Measurements from ENCODE around the gene PCDHB16.
"Not testable (repeated sequence)": the region's sequence is repeated elsewhere in the genome, so short reads cannot be mapped to it uniquely, and the experiment has no call there.

PCDHB16 gene

GRCh38 chr5:141213656-141214339 is 31.6 kb downstream of the PCDHB16 start, which contains the start of gene PCDHB13:
TSS of gene PCDHB13 (plus strand) at chr5:141213919. CDS start at chr5:141214124, 205 bp downstream.
- POLR2A ChIA-PET; H3K9me3 ChIP-seq (ENCODE audit: control insufficient read depth, insufficient read depth, low read depth, low read length); H3K36me3 ChIP-seq (ENCODE audit: control insufficient read depth in 2 of 2, insufficient read depth in 1 of 2, low read length in 2 of 2); H3K4me1 ChIP-seq (ENCODE audit: control insufficient read depth, insufficient read depth, low read length); H3K27ac ChIP-seq (ENCODE audit: extremely low read depth, low read depth, low read length); H3K4me3 ChIP-seq (ENCODE audit: low read depth, low read length): not testable (repeated sequence)
- CTCF ChIA-PET = interaction anchor here (0.7 to 1.7 kb wide), 8 partner anchors 18 to 357 kb away, joined by 3 to 6 read pairs (median 3); partner anchors contain the start of gene PCDHB16
- peak; percentile 64 for TF ChIP-seq ZNF654 (tag by site-specific recombination; IDR thresholded peaks at IDR 0.05; ENCODE audit: low read depth)
- TF ChIP-seq ZNF660 (tag by site-specific recombination; IDR thresholded peaks at IDR 0.05) = 0 out of 2 replicates have a peak, but pooled peaks have one; percentile 22

GRCh38 chr5:141214583-141214982 is 32.4 kb downstream of the PCDHB16 start:
- CTCF ChIA-PET = interaction anchor here (0.8 to 1.1 kb wide), 2 partner anchors 9 to 32 kb away, joined by 3 read pairs; partner anchors contain the start of genes PCDHB14 and PCDHB16
- H3K27ac ChIP-seq (ENCODE audit: extremely low read depth, low read depth, low read length); H3K4me3 ChIP-seq (ENCODE audit: low read depth, low read length); H3K9me3 ChIP-seq (ENCODE audit: control insufficient read depth, insufficient read depth, low read depth, low read length); POLR2A ChIA-PET; H3K36me3 ChIP-seq (ENCODE audit: control insufficient read depth in 2 of 2, insufficient read depth in 1 of 2, low read length in 2 of 2); H3K4me1 ChIP-seq (ENCODE audit: control insufficient read depth, insufficient read depth, low read length): not testable (repeated sequence)

GRCh38 chr5:141215504-141215903 is 33.3 kb downstream of the PCDHB16 start:
- H3K36me3 ChIP-seq (ENCODE audit: control insufficient read depth in 2 of 2, insufficient read depth in 1 of 2, low read length in 2 of 2); H3K4me1 ChIP-seq (ENCODE audit: control insufficient read depth, insufficient read depth, low read length); POLR2A ChIA-PET; H3K4me3 ChIP-seq (ENCODE audit: low read depth, low read length); H3K9me3 ChIP-seq (ENCODE audit: control insufficient read depth, insufficient read depth, low read depth, low read length); H3K27ac ChIP-seq (ENCODE audit: extremely low read depth, low read depth, low read length): not testable (repeated sequence)
- CTCF ChIA-PET = interaction anchor here (0.5 to 0.8 kb wide), 2 partner anchors 8 to 79 kb away, joined by 3 to 4 read pairs; partner anchors contain the start of gene PCDHB14

GRCh38 chr5:141216035-141216434 is 33.8 kb downstream of the PCDHB16 start:
- CTCF ChIA-PET; H3K9me3 ChIP-seq (ENCODE audit: control insufficient read depth, insufficient read depth, low read depth, low read length); H3K4me3 ChIP-seq (ENCODE audit: low read depth, low read length); H3K27ac ChIP-seq (ENCODE audit: extremely low read depth, low read depth, low read length); H3K4me1 ChIP-seq (ENCODE audit: control insufficient read depth, insufficient read depth, low read length); H3K36me3 ChIP-seq (ENCODE audit: control insufficient read depth in 2 of 2, insufficient read depth in 1 of 2, low read length in 2 of 2); POLR2A ChIA-PET: not testable (repeated sequence)

GRCh38 chr5:141223112-141223783 is 41.1 kb downstream of the PCDHB16 start, which contains the start of gene PCDHB14:
TSS of gene PCDHB14 (plus strand) at chr5:141223343. CDS start at chr5:141223506, 163 bp downstream.
- Histone ChIP-seq H3K36me3 (ENCODE audit: control insufficient read depth in 2 of 2, insufficient read depth in 1 of 2, low read length in 2 of 2) (no peaks in the 10 kb centered on the region), H3K4me1 (ENCODE audit: control insufficient read depth, insufficient read depth, low read length) (no peaks in the 10 kb centered on the region; the same call in 1 of the 2 replicates), H3K4me3 (ENCODE audit: low read depth, low read length) (peak within 1 kb of the TSS; percentile 4), H3K9me3 (ENCODE audit: control insufficient read depth, insufficient read depth, low read depth, low read length) (no peaks in the 10 kb centered on the region), H3K27ac (ENCODE audit: extremely low read depth, low read depth, low read length) (no peak within 1 kb of the TSS)
- ChIA-PET CTCF (interaction anchor here (0.5 to 3.0 kb wide), 24 partner anchors 8 to 344 kb away, joined by 3 to 20 read pairs (median 4); partner anchors contain the start of genes PCDHB10, PCDHB11, PCDHB16 and PCDHGA11), POLR2A (no interaction called here)
- TF ChIP-seq GLIS1 (tag by site-specific recombination; IDR thresholded peaks at IDR 0.05) = peak; percentile 43
- TF ChIP-seq ZNF555 (tag by site-specific recombination; conservative IDR thresholded peaks at IDR 0.05) = no peak
- no peak for TF ChIP-seq ZNF48 (tag by site-specific recombination; IDR thresholded peaks at IDR 0.05)
- TF ChIP-seq ZNF654 (tag by site-specific recombination; IDR thresholded peaks at IDR 0.05; ENCODE audit: low read depth) = peak; percentile 80
- no peak for TF ChIP-seq ZNF292 (tag by site-specific recombination; IDR thresholded peaks at IDR 0.05; ENCODE audit: borderline replicate concordance, low read depth)
- TF ChIP-seq SCRT1 (tag by site-specific recombination; IDR thresholded peaks at IDR 0.05; ENCODE audit: borderline replicate concordance) = no peak
- no peak for TF ChIP-seq ZNF155 (tag by site-specific recombination; IDR thresholded peaks at IDR 0.05)
- no peak for TF ChIP-seq ZNF549 (tag by site-specific recombination; IDR thresholded peaks at IDR 0.05)
- TF ChIP-seq ZBTB17 (tag by site-specific recombination; IDR thresholded peaks at IDR 0.05) = peak; percentile 79
- TF ChIP-seq ZNF16 (tag by site-specific recombination; IDR thresholded peaks at IDR 0.05; ENCODE audit: low read depth) = no peak
- no peak for TF ChIP-seq ZNF747 (tag by site-specific recombination; IDR thresholded peaks at IDR 0.05)
- TF ChIP-seq SALL2 (tag by site-specific recombination; IDR thresholded peaks at IDR 0.05; ENCODE audit: borderline replicate concordance) = no peak
- no peak for TF ChIP-seq ZNF132 (tag by site-specific recombination; IDR thresholded peaks at IDR 0.05; ENCODE audit: borderline replicate concordance)
- no peak for TF ChIP-seq ZNF785 (tag by site-specific recombination; IDR thresholded peaks at IDR 0.05)
- no peak for TF ChIP-seq ZNF324 (tag by site-specific recombination; IDR thresholded peaks at IDR 0.05)
- TF ChIP-seq ZNF114 (tag by site-specific recombination; IDR thresholded peaks at IDR 0.05) = no peak
- peak; percentile 52 for TF ChIP-seq ZNF335 (tag by site-specific recombination; conservative IDR thresholded peaks at IDR 0.05)
- TF ChIP-seq ZNF223 (tag by site-specific recombination; IDR thresholded peaks at IDR 0.05) = no peak
- TF ChIP-seq ZNF660 (tag by site-specific recombination; IDR thresholded peaks at IDR 0.05) = 0 out of 2 replicates have a peak, but pooled peaks have one; percentile 34
- TF ChIP-seq ZNF792 (tag by site-specific recombination; IDR thresholded peaks at IDR 0.05) = no peak
- no peak for TF ChIP-seq ZNF354C (tag by site-specific recombination; IDR thresholded peaks at IDR 0.05; ENCODE audit: borderline replicate concordance, low read depth)
- no peak for TF ChIP-seq ZBTB6 (tag by site-specific recombination; IDR thresholded peaks at IDR 0.05)
